Coronary artery (tissue), 2 donors: Measurements from ENCODE around the gene S1PR1.

Source experiments
- DNase-seq: peaks from one replicate; pipeline ENCODE4 v3.0.0-alpha.2; 2017; ENCODE audit warnings: low spot score
- H3K27ac ChIP-seq, 2 donors: fragments of 200-600 bp; sonication (generic); one replicate each; pipeline ENCODE4 v1.5.1; 2016 to 2019
- H3K4me3 ChIP-seq: fragments of 200-600 bp; sonication (generic); 2 replicates; pipeline ENCODE4 v1.5.1; 2016; ENCODE audit warnings: mild to moderate bottlenecking, moderate library complexity
- TF ChIP-seq, protein P1 (sequence below): fragments of 200-600 bp; sonication (generic); IDR thresholded peaks from one replicate; pipeline ENCODE4 v1.5.1; 2019; ENCODE audit warnings: antibody characterized with exemption

The S1PR1 gene

DNA sequence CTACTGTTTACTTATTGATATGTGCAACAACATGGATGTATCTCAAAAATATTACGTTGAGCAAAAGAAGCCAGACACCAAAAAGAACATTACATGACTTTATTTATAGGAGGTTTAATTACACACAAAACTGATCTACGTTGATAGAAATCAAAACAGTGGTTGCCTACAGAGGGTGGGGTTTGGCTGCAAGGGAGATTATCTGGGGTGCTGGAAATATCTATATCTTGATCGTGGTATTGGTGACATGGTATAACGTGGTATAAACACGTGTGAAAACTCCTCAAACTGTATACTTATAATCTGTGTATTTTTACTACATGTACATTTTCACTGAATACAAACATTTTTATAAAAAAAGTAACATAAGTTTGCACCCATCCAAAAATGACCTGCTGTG, 38.9 kb downstream of the S1PR1 start:
- TF ChIP-seq, protein P1, sequence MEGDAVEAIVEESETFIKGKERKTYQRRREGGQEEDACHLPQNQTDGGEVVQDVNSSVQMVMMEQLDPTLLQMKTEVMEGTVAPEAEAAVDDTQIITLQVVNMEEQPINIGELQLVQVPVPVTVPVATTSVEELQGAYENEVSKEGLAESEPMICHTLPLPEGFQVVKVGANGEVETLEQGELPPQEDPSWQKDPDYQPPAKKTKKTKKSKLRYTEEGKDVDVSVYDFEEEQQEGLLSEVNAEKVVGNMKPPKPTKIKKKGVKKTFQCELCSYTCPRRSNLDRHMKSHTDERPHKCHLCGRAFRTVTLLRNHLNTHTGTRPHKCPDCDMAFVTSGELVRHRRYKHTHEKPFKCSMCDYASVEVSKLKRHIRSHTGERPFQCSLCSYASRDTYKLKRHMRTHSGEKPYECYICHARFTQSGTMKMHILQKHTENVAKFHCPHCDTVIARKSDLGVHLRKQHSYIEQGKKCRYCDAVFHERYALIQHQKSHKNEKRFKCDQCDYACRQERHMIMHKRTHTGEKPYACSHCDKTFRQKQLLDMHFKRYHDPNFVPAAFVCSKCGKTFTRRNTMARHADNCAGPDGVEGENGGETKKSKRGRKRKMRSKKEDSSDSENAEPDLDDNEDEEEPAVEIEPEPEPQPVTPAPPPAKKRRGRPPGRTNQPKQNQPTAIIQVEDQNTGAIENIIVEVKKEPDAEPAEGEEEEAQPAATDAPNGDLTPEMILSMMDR: no peak
- DNase-seq: no peak
- H3K27ac ChIP-seq: no peak overlapping the region
- H3K4me3 ChIP-seq: no peak overlapping the region

DNA sequence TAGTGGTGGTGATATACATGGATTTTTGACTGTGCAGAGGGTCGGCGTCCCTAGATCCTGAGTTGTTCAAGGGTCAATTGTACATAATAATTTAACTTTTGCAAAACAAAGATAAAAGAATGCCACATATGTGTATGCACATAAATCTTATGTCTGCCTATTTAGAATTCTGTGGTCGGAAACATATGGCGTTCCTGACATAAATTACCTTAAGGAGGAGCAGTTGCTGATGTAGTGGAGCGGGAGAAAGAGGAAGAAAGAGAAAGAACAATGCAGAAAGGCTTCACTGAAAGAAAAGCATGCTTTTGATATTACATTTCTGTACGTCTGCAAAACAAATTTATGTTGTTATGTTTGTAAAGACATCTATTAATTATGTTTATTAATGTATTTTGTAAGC, 40.0 kb downstream of the S1PR1 start:
- TF ChIP-seq, protein P1: no peak
- no peak for DNase-seq
- no peak overlapping the region for H3K4me3 ChIP-seq
- H3K27ac ChIP-seq: no peak overlapping the region

DNA sequence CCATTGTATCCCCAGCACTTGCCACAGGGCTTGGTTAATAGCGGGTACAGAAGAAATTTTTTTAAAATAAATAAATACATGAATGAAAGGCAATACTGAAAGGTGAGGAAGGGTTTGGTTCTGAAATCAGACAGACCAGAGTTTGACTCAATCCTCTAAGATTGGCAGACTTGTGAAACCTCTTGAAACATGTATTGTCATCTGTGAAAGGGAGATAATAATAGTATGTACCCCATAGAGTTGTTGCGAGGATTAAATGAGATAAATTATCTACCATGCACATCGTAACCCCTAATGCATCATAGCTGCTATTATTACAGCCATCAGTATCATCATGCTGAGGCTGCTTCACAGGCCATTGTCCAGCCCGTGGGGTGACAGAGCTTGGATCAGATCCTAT, 41.4 kb downstream of the S1PR1 start:
- TF ChIP-seq, protein P1: no peak
- no peak overlapping the region for H3K27ac ChIP-seq
- DNase-seq: no peak
- no peak overlapping the region for H3K4me3 ChIP-seq

DNA sequence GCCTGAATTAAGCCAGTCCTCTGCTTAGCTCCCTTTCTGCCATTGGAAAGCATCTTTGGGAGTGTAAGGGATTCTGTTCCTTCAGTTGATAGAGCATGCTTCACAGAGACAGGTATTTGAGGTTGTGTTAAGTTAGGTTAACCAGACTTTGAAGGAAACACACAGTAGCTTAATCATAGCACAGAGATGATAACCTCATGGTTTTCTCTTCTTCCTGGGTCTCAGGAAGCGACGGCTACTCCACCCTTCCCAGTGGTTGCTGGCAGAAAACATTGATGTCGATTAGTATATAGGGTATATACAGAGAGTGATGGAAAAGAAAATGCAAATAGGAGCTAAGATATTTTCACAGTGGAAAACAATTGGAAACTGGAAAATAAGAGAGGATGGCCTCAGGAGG, 42.0 kb downstream of the S1PR1 start:
- Histone ChIP-seq H3K27ac (no peak overlapping the region), H3K4me3 (no peak overlapping the region)
- TF ChIP-seq, protein P1: no peak
- no peak for DNase-seq

DNA sequence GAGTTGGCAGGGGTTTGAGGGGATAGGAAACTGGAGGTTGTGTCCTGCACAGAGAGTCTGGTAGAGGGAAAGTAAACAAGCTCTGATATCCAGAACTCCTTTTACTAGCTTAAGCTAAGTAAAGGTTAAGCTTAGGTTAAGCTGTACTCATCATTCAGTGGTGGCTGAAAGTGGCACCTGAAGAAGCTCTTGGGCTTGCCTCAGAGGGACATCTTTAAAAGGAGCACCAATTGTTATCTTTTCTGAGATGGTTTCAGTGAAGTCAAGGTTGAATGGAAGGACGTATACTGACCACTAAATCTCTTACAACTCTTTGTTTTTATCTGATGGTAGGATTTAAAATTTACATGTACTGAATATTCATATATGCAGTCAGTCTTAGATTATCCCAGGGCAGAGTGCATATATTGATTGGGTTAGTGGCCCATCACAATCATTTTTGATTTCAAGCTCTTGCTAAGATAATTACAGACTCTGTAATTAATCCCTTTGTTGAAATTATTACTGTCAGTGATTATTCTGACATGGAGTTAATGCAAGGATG, 43.3 kb downstream of the S1PR1 start:
- no peak for DNase-seq
- no peak overlapping the region for H3K4me3 ChIP-seq
- TF ChIP-seq, protein P1: no peak
- H3K27ac ChIP-seq: no peak overlapping the region

DNA sequence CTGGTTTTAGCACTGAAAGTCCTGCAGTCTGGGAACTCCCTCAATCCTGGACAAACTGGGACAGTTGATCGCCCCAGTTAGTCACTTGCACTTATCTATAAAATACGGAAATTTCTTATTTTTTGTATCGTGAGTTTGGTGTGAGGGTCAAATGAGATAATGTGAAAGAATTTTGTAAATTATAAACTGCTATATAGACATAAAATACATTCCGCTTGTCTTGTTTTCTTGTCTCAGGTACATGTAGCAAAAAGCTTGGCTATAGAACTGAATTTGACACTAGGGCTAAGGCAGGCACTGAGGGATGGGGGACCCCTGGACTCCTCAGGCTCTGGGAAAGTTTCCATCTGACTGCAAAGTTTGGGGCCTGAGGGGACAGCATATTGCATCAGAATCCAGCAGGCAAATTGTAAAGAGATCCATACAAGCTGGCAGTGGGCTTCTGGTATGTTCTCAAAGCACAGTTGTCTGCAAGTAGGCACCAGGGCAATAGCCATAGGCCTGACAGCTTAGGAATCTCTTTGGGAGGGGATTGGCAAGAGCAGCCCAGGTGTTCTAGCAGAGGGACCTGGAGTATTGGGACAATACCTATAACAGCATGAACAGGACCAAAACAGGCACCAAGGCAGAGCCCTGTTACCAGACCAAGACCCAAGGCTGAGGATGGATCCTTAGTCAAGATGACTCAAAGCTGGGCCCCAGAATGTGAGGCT, 44.3 kb downstream of the S1PR1 start:
- TF ChIP-seq, protein P1: no peak
- H3K4me3 ChIP-seq: no peak overlapping the region
- no peak for DNase-seq
- H3K27ac ChIP-seq: no peak overlapping the region

DNA sequence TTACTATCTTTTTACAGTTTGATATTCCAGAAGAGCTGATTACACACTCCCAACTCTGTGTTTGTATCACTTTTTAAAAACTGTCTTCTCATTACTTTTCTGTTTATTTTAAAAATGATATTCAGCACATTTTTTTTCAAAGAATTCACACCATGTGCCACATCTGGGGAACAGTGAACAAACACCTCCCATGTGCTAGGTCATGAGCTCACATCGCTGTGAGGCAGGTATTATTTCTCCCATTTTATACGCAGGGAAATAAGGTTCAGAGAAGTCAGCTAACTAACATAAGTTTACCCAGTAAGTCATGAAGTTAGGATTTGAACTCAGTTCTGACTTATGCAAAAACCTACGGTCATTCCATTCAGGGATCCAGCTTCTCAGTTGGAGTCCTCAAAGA, 44.9 kb downstream of the S1PR1 start:
- TF ChIP-seq, protein P1: no peak
- H3K27ac ChIP-seq: no peak overlapping the region
- no peak overlapping the region for H3K4me3 ChIP-seq
- DNase-seq: no peak
